CD4-positive, alpha-beta T cell treated with Interleukin-15 for 1 hour (primary cell): ENCODE data around the gene DAND5.
"Not testable (repeated sequence)": the region's sequence is repeated elsewhere in the genome, so short reads cannot be mapped to it uniquely, and the experiment has no call there.

Experiments
- DNase-seq: peaks from one replicate; pipeline ENCODE4 v3.0.0-alpha.2; 2020

The DAND5 gene

GRCh38 chr19:12967907-12968306 is 1.5 kb upstream of the DAND5 start:
- no peak for DNase-seq

- no peak for DNase-seq
These were observed 869 bp downstream of the DAND5 start for GRCh38 chr19:12970070-12970820.

- no peak for DNase-seq
These were observed 3.9 kb downstream of the DAND5 start for GRCh38 chr19:12973236-12973635.

GRCh38 chr19:12974301-12975220 is 5.2 kb downstream of the DAND5 start:
- no peak for DNase-seq

GRCh38 chr19:12975221-12975741 is 5.9 kb downstream of the DAND5 start:
- DNase-seq = no peak

GRCh38 chr19:12976109-12976508 is 6.7 kb downstream of the DAND5 start:
- DNase-seq = not testable (repeated sequence)

GRCh38 chr19:12979974-12980373 is 10.6 kb downstream of the DAND5 start:
- no peak for DNase-seq

- no peak for DNase-seq
These were observed 13.3 kb downstream of the DAND5 start for GRCh38 chr19:12982648-12983047.

GRCh38 chr19:12983091-12983490 is 13.7 kb downstream of the DAND5 start:
- no peak for DNase-seq

GRCh38 chr19:12983542-12984142 is 14.3 kb downstream of the DAND5 start:
- peak; percentile 84 for DNase-seq

- DNase-seq = peak; percentile 23
These were observed 14.8 kb downstream of the DAND5 start for GRCh38 chr19:12984143-12984627.

GRCh38 chr19:12984683-12985048 is 15.3 kb downstream of the DAND5 start:
- DNase-seq = no peak

- DNase-seq = peak; percentile 65
These were observed 15.8 kb downstream of the DAND5 start for GRCh38 chr19:12985049-12985776.

- no peak for DNase-seq
These were observed 17.4 kb downstream of the DAND5 start for GRCh38 chr19:12986726-12987125.

GRCh38 chr19:12987190-12987589 is 17.8 kb downstream of the DAND5 start:
- DNase-seq = no peak

GRCh38 chr19:12987781-12988180 is 18.4 kb downstream of the DAND5 start:
- DNase-seq = no peak

- no peak for DNase-seq
These were observed 21.1 kb downstream of the DAND5 start for GRCh38 chr19:12990431-12990830.

- DNase-seq = no peak
These were observed 21.5 kb downstream of the DAND5 start for GRCh38 chr19:12990853-12991252.

GRCh38 chr19:12991296-12991695 is 21.9 kb downstream of the DAND5 start:
- DNase-seq = no peak

GRCh38 chr19:12992729-12993128 is 23.4 kb downstream of the DAND5 start:
- no peak for DNase-seq

GRCh38 chr19:12993562-12993961 is 24.2 kb downstream of the DAND5 start:
- no peak for DNase-seq
